Measurements from ENCODE around the gene OR1I1.

OR1I1 gene

DNA sequence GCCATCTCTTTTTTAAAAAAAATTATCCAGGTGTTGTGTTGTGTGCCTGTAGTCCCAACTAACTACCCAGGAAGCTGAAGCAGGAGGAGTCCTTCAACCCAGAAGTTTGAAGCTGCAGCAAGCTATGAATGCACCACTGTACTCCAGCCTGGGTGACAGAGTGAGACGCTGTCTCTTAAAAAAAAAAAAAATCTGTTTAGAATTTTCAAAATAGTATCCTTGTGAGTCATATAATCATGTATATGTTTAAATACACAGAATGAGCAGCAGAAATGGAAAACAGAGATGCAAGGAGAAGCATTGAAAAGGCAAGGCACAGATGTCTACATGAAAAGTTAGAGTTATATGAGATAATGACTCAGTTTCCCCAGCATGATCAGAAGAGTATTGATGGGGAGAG, 56.4 kb downstream of the OR1I1 start:
- FAIRE-seq (no peak), DNase-seq (ENCODE audit: insufficient read length) (no peak)
- TF ChIP-seq POLR2A (IDR thresholded peaks at IDR 0.05; ENCODE audit: low read depth, low read length) (no peak), TAF1 (IDR thresholded peaks at IDR 0.05; ENCODE audit: borderline replicate concordance, low read depth, low read length) (no peak), POLR2AphosphoS5 (IDR thresholded peaks at IDR 0.05; ENCODE audit: low read depth, low read length) (no peak)

DNA sequence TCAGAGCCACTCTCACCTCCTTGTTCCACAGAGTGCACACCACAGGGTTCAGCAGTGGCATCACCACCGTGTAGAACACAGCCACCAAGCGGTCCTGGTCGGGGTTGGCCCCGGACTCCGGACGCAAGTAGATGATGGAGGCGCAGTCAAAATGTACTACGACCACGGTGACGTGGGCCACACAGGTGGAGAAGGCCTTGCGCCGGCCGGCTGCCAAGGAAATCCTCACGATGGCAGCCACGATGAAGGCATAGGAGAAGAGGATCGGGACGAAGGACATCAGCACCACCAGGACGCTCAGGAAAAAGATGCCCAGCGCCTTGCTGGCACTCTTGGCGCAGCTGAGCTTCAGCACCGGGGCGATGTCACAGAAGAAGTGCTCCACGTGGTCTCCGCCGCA, 59.1 kb downstream of the OR1I1 start:
- FAIRE-seq (no peak), DNase-seq (ENCODE audit: insufficient read length) (no peak)
- TF ChIP-seq POLR2A (IDR thresholded peaks at IDR 0.05; ENCODE audit: low read depth, low read length) = no peak
- TF ChIP-seq POLR2AphosphoS5 (IDR thresholded peaks at IDR 0.05; ENCODE audit: low read depth, low read length) = no peak
- TF ChIP-seq TAF1 (IDR thresholded peaks at IDR 0.05; ENCODE audit: borderline replicate concordance, low read depth, low read length) = no peak

GRCh38 chr19:15142313-15142712, 60.3 kb downstream of the OR1I1 start:
- TF ChIP-seq POLR2A (IDR thresholded peaks at IDR 0.05; ENCODE audit: low read depth, low read length) (no peak), TAF1 (IDR thresholded peaks at IDR 0.05; ENCODE audit: borderline replicate concordance, low read depth, low read length) (no peak), POLR2AphosphoS5 (IDR thresholded peaks at IDR 0.05; ENCODE audit: low read depth, low read length) (no peak)
- FAIRE-seq (no peak), DNase-seq (ENCODE audit: insufficient read length) (no peak)
